Heart left ventricle (tissue), 16 donors: ENCODE results near the gene MLIP. TPM values are rescaled to one million over a fixed set of nuclear protein-coding genes. Genes with fewer than 3 reads are reported as not detected.
A peak's percentile ranks its signal among the peaks of the same experiment; 100 is the strongest.

Experiments
- ATAC-seq, 4 donors: fragments of 200-7000 bp; cut with Tn5 transposase; one replicate each; pipeline ENCODE4 v1.9.1; 2020 to 2022; ENCODE audit warnings: moderate library complexity in 4 of 4, mild to moderate bottlenecking in 3 of 4, moderate number of reproducible peaks in 1 of 4
- DNase-seq, 5 donors: peaks; one replicate each; pipeline ENCODE4 v3.0.0-alpha.2; 2020
- H3K27ac ChIP-seq, 12 donors: fragments of 200-600 bp; sonication (generic) in 4 of 12; one replicate each; pipeline versions ENCODE4 v1.5.0 to v1.8.0; 2016 to 2022; ENCODE audit warnings: mild to moderate bottlenecking in 2 of 12
- H3K27me3 ChIP-seq, 9 donors: fragments of 200-600 bp; sonication (generic) in 2 of 9; one replicate each; pipeline versions ENCODE4 v1.5.1 to v1.8.0; 2016 to 2022; ENCODE audit warnings: mild to moderate bottlenecking in 3 of 9
- H3K36me3 ChIP-seq, 9 donors: fragments of 200-600 bp; sonication (generic) in 2 of 9; one replicate each; pipeline versions ENCODE4 v1.5.0 to v1.8.0; 2018 to 2022; ENCODE audit warnings: mild to moderate bottlenecking in 2 of 9
- H3K4me1 ChIP-seq, 12 donors: fragments of 200-600 bp; sonication (generic) in 4 of 12; one replicate each; pipeline versions ENCODE4 v1.5.0 to v1.8.0; 2016 to 2022; ENCODE audit warnings: mild to moderate bottlenecking in 3 of 12
- H3K4me3 ChIP-seq, 12 donors: fragments of 200-600 bp; sonication (generic) in 4 of 12; one replicate each; pipeline versions ENCODE4 v1.5.0 to v1.8.0; 2017 to 2022; ENCODE audit warnings: mild to moderate bottlenecking in 9 of 12, moderate library complexity in 4 of 12
- H3K9me3 ChIP-seq, 12 donors: fragments of 200-600 bp; sonication (generic) in 4 of 12; one replicate each; pipeline versions ENCODE4 v1.5.0 to v1.8.0; 2016 to 2022; ENCODE audit warnings: mild to moderate bottlenecking in 1 of 12
- POLR2A ChIP-seq, 2 donors: fragments of 450-650 bp; IDR thresholded peaks; one replicate each; pipeline ENCODE4 v1.6.1; 2017; ENCODE audit warnings: antibody characterized with exemption in 2 of 2, mild to moderate bottlenecking in 2 of 2, moderate library complexity in 2 of 2
- WGBS, 4 donors: extraction: QIAGEN DNeasy Blood & Tissue Kit in 2 of 4; methylation state at CpG; one replicate each; pipeline versions ENCODE4 v1.1.5 to v1.1.7; 2013 to 2018; 5-methylcytosine and 5-hydroxymethylcytosine counted together
- intact Hi-C, 10 donors: fragments of 100-400 bp; cut with DNase I; formaldehyde crosslinking; loops; one replicate each; pipeline versions ENCODE4 v1.11.1 to v1.14.2; 2022
- polyA plus RNA-seq, 2 donors: library from polyadenylated mRNA; stranded (reverse); fragments of 200-250 nt; gene quantifications; one replicate each; pipeline ENCODE4 v1.2.3, GENCODE V29; 2013
- total RNA-seq, 9 donors: library from RNA; depleted of rRNA in 2 of 9; stranded (reverse); fragments of >200 nt in 2 of 9; fragmentation: NEBNext Ultra II Directional in 3 of 9; extraction: Animal tissue kit (Norgen Biotek cat#: 25700) in 3 of 9; gene quantifications; one replicate each; pipeline versions ENCODE4 v1.1.0 to v1.2.4, GENCODE V29; 2016 to 2023
- TF ChIP-seq, protein P1 (sequence below), 12 donors: fragments of 200-600 bp; sonication (generic) in 4 of 12; IDR thresholded peaks; one replicate each; pipeline versions ENCODE4 v1.5.0 to v1.8.0; 2018 to 2022; ENCODE audit warnings: antibody characterized with exemption in 12 of 12, mild to moderate bottlenecking in 5 of 12
- donor health status: ischemic (EF 13 %, LVEDD 7.1; RV severe dilation, severe dysfunction).
- donor health status: healthy with polysubstance abuse.
- donor health status: DM: no; HTN: yes; CAD: no.
- donor health status: DM: no; HTN: no; CAD: no.
- donor health status: ischemic (EF 25% LVEDD 6.9; RV normal size, moderate dysfunction).
- donor health status: ischemic (EF 25% LVEDD 5.7; RV mildly dilated, moderate dysfunction).
- donor health status: healthy.
- donor health status: DM: yes; HTN: yes; CAD: no.
- donor health status: ischemic (EF 35%, LVEDD 5.7; RV mildly dilated, moderate dysfunction).
- donor health status: nonischemic (EF 11% LVEDD 7.7; RV severe dilation, severe dysfunction).
- donor health status: DM: yes; HTN: yes; CAD: no.
- donor health status: PGD.
- donor health status: ischemic (EF 29% LVEDD 5.4; RV normal size, mild dysfunction).
- donor health status: nonischemic (EF 23%, LVEDD 6.1; RV moderate dilation, normal function).

MLIP gene
- total and polyA plus RNA-seq, 11 donors = 130 to 522 (median 360) TPM

DNA sequence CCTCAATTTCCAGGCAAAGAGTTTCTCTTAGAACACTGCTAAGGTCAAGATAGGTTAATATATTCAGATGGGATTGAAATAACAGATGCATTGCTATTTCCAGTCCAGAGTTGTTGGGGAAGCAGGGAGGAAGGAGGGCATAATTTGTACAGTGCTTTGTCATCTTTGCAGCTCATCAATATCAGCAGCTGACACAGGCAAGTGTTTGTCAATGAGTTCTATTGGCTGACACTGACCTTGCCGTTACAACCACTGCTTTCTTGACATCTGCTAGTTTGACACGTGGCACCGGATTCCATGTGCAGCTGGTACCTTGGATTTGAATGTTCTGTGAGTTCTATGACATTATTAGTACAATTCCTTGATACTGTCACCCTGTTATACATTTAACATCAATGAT is 28.0 kb upstream of the MLIP start:
- DNase-seq (no peak), ATAC-seq (peak in 1 of 4 donors; percentile 20)
- H3K36me3 ChIP-seq = no peaks in the 10 kb centered on the region
- peak overlapping the region in 6 of 12 donors; percentile 5 to 82 (median 28) for H3K27ac ChIP-seq
- intact Hi-C loops = no loop called here
- H3K4me3 ChIP-seq = peak overlapping the region in 1 of 12 donors; percentile 1
- WGBS, 4 donors = 20 to 32% (median 30%) methylated on average over 3 of the region's 3 CpGs
- H3K27me3 ChIP-seq = no peaks in the 10 kb centered on the region
- peaks cover 0 to 62% (median 41%) of the 10 kb centered on the region in 12 donors for H3K4me1 ChIP-seq
- no peak for TF ChIP-seq POLR2A (IDR thresholded peaks at IDR 0.05)
- TF ChIP-seq, protein P1, sequence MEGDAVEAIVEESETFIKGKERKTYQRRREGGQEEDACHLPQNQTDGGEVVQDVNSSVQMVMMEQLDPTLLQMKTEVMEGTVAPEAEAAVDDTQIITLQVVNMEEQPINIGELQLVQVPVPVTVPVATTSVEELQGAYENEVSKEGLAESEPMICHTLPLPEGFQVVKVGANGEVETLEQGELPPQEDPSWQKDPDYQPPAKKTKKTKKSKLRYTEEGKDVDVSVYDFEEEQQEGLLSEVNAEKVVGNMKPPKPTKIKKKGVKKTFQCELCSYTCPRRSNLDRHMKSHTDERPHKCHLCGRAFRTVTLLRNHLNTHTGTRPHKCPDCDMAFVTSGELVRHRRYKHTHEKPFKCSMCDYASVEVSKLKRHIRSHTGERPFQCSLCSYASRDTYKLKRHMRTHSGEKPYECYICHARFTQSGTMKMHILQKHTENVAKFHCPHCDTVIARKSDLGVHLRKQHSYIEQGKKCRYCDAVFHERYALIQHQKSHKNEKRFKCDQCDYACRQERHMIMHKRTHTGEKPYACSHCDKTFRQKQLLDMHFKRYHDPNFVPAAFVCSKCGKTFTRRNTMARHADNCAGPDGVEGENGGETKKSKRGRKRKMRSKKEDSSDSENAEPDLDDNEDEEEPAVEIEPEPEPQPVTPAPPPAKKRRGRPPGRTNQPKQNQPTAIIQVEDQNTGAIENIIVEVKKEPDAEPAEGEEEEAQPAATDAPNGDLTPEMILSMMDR (IDR thresholded peaks at IDR 0.05) = no peak
- H3K9me3 ChIP-seq = no peaks in the 10 kb centered on the region

DNA sequence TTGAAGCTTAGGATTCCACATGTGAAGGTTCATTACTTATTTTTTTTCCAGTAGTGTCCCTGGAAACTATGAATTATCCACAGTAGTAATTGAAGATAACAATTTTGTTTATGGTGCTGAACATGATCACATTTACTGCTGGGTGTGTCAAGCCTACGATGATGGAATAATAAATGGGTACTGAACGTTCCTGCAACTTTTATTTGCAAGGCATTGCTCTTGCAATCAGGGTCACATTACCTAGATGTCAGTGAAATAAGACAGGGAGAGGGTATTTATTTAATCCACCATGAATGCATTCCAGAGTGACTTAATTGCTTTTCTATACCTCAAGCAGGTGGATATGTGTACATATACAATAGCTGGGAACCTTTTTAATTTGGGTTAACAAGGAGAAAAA is 27.0 kb upstream of the MLIP start:
- peak overlapping the region in 6 of 12 donors; percentile 53 to 82 (median 71) for H3K27ac ChIP-seq
- H3K4me1 ChIP-seq = peaks cover 0 to 70% (median 42%) of the 10 kb centered on the region in 12 donors
- no peak for TF ChIP-seq POLR2A (IDR thresholded peaks at IDR 0.05)
- TF ChIP-seq, protein P1 (IDR thresholded peaks at IDR 0.05) = no peak
- ATAC-seq = no peak
- no peak for DNase-seq
- WGBS, 4 donors = 33 to 36% (median 34%) methylated on average over 2 of the region's 2 CpGs
- H3K9me3 ChIP-seq = no peaks in the 10 kb centered on the region
- H3K27me3 ChIP-seq = no peaks in the 10 kb centered on the region
- H3K36me3 ChIP-seq = no peaks in the 10 kb centered on the region
- no peak overlapping the region for H3K4me3 ChIP-seq
- intact Hi-C loops = no loop called here

DNA sequence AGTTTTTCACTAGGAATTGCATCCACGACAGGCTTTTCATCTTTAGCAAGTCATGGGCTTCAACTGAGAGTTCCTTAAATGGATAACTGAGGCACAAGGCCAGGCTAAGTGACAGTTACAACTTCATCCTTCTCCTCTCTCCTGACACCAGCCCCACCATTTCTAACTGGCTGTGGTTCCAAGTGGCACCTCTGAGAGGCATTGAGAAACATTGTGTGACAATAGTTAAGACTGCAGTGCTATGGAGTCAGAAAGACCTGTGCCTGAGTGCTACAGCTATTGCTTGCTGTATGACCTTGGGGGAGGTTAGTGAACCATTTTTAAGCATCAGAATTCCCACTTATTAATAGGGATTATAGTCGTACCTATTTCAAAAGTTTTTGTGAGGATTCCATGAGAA is 26.2 kb upstream of the MLIP start:
- no peaks in the 10 kb centered on the region for H3K9me3 ChIP-seq
- DNase-seq = peak in 1 of 5 donors; percentile 30
- no peak for TF ChIP-seq POLR2A (IDR thresholded peaks at IDR 0.05)
- TF ChIP-seq, protein P1 (IDR thresholded peaks at IDR 0.05) = no peak
- intact Hi-C loops = no loop called here
- H3K36me3 ChIP-seq = no peaks in the 10 kb centered on the region
- ATAC-seq = peak; percentile 37 to 85 (median 74)
- no peaks in the 10 kb centered on the region for H3K27me3 ChIP-seq
- peaks cover 0 to 68% (median 44%) of the 10 kb centered on the region in 12 donors for H3K4me1 ChIP-seq
- H3K27ac ChIP-seq = peak overlapping the region; percentile 8 to 82 (median 60)
- WGBS, 4 donors = 7 to 22% (median 12%) methylated on average over 2 of the region's 2 CpGs
- no peak overlapping the region for H3K4me3 ChIP-seq

DNA sequence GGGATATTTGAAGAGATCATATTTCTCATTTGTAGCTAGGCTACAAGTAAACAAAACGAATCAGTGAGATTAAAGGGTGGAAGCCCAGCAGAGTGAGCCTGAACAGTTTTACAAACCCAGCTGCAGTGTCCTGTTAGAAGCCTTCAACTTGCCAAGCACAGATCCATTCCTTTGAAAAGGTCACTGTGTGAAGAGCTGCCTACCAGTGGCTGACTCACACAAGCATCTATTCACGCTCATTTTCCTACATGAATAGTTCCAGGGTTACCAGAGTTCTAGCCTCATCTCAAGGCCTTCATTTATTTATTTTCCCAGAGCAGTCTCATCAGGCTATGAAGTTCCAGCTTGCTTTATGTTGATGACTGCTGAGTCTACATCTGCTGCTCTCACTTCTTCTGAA is 25.7 kb upstream of the MLIP start:
- H3K9me3 ChIP-seq = no peaks in the 10 kb centered on the region
- 6 to 19% (median 14%) methylated on average over 2 of the region's 2 CpGs for WGBS, 4 donors
- H3K4me1 ChIP-seq = peaks cover 0 to 69% (median 45%) of the 10 kb centered on the region in 12 donors
- intact Hi-C loops = no loop called here
- H3K27me3 ChIP-seq = no peaks in the 10 kb centered on the region
- DNase-seq (peak in 3 of 5 donors; percentile 14 to 45 (median 17)), ATAC-seq (peak; percentile 70 to 92 (median 89))
- H3K27ac ChIP-seq = peak overlapping the region; percentile 10 to 82 (median 60)
- no peak for TF ChIP-seq POLR2A (IDR thresholded peaks at IDR 0.05)
- TF ChIP-seq, protein P1 (IDR thresholded peaks at IDR 0.05) = no peak
- no peaks in the 10 kb centered on the region for H3K36me3 ChIP-seq
- H3K4me3 ChIP-seq = no peak overlapping the region
